ENCODE measurements around the gene SP140.
A peak's percentile ranks its signal among the peaks of the same experiment; 100 is the strongest.
"Not testable (repeated sequence)": the region's sequence is repeated elsewhere in the genome, so short reads cannot be mapped to it uniquely, and the experiment has no call there.

Gene SP140

DNA sequence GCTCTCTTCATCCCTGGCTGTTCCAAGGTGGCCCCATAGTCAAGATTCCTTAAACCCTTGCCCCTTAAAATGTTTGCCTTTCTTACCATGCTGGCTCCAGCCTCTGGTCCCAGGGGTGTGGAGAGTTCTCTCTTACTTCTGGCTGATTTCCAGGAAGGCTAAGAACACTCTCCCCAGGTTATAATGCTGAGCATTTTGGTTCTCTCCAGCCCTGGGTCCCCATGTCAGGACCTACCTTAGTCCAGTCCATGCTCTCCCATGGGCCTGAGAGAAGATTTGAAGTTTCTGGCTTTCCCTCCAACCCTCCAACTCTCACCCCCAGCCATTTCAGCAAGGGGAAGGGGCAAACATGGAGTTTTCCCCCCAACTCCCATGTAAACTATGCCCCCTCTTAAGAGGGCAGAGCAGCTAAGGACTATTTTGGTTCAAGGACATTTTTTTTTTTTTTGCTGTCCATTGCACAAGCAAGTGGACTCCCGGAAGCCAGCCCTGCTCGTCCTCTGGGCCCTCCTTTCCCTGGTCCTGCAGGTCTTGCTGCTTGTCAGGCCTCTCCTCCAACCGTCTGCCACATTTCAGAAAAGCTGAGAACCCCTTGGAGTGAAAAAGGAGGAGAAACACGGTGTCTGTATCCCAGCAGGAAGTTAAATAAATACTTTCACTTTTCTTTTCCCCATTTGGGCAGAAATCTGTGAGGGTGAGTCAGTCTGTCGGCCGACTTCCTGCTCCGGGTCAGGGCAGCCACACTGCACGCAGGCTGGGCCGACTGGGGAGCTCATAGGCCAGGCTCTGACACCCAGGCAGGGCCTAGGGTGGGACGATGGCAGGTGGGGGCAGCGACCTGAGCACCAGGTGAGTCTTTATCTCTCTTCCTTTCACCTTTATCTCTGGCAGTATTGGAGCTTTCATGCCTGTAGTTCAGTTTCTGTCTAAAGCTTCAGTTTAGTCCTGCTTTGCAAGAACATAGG is 101.2 kb downstream of the SP140 start, which contains the start of gene SP140L:
Gene SP140L (plus strand): TSS at position 741 of the 965 bp plus-strand sequence. CDS start 77 bp downstream, at position 818.
- peak; percentile 89 for DNase-seq (ENCODE audit: low spot score)

DNA sequence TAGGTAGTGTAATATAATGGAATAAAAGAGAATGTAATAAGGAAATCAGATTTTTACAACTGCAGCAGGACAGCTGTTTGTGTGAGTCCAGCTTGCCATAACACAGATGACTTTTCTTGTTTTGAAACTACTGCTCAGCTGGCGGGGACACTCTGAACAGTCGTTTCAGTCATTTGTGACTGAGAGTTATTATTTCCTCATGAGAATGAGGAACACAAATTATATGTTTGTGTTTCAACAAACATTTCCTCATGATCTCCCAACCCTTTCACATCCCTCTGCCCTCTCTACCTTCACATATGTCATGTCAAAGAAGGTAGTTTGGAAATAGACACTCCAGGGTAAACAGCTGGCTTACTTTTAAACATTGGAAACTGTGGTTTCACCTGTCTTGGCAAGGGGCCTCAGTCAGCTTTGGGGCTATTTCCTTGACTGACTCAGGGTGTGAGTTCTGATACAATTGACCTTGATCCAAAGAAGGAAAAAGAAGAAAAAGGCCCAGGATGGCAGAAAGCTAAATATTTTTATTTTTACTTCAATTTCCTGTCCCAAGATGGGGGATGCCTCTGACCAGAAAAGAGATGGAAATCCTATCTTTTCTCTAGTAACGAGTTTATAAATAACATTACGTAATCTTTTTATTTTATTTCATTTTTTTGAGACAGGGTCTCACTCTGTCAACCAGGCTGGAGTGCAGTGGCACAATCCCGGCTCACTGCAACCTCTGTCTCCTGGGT is 102.0 kb downstream of the SP140 start:
- no peak for DNase-seq (ENCODE audit: low spot score)

DNA sequence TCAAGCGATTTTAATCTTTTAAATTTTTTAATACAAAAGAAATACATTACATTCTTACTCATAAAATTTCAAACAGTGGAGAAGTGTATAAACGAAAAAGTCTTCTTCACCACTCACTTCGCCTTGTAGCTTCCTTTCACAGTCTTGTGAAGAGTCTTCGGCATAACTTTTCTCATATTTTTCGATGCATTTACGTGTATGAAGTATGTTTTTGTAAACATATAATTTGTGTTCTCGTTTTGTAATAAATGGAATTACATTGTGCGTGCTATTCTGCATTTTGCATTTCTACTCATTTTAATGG is 102.6 kb downstream of the SP140 start:
- DNase-seq (ENCODE audit: low spot score) = no peak

DNA sequence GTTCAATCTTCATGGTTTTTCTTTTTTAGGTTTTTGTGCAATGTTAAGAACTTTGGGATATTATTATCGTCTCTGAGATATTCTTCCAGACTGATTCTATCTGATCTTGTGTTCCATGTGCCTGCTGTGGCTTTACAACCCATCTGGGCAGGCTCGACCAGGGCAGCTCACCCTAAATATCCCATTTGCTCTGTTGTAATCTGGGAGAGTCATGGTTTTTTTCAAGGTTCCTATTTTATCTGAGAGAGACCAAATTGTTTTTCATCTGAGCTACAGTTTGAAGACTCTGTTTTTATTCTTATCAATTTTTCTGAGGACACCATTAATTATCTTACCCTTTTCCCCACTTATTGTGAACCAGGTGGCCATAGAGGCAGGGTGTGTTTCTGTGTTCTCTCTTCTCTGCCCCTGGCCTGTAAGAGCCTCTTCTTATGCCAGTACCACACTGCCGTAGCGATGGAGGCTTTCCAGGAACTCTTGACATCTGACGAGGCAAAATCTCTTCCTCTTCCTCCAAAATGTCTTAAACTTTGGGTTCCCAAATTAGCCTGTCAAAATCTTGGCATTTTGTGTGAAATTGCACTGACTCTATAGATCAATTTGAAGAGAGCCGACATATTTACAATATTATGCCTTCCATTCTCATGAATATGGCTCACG is 104.5 kb downstream of the SP140 start:
- no peak for DNase-seq (ENCODE audit: low spot score)

DNA sequence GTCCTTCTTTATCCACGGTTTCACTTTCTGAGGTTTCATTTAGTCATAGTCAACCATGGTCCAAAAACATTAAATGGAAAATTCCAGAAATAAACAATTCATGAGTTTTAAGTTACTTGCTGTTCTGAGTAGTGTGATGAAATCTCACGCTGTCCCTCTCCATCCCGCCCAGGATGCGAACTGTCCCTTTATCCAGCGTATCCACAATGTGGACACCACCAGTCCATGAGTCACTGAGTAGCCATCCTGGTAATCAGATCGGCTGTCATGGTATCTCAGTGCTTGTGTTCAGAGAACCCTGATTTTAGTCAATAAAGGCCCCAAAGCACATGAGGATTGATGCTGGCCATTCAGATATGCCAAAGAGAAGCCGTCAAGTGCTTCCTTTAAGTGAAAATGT is 105.2 kb downstream of the SP140 start:
- no peak for DNase-seq (ENCODE audit: low spot score)

DNA sequence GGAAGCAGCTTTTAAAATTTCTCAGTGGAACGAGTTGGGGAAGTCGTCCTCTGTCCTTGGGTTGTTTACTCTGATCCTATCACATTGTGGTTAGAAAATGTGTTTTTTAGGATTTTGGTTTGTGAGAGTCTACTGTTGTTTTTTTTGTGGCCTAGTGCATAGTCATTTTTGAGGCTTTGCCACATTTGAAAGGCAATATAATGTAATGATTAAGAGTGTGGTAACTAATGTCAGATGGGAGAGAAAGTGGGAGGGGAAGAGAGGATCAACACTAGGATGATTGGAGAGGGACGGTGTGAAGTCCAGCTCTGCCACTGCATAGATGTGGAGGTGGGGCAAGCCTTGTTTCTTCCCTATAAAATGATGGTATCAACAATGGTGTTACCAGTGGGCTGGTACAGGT is 109.9 kb downstream of the SP140 start:
- no peak for DNase-seq (ENCODE audit: low spot score)

DNA sequence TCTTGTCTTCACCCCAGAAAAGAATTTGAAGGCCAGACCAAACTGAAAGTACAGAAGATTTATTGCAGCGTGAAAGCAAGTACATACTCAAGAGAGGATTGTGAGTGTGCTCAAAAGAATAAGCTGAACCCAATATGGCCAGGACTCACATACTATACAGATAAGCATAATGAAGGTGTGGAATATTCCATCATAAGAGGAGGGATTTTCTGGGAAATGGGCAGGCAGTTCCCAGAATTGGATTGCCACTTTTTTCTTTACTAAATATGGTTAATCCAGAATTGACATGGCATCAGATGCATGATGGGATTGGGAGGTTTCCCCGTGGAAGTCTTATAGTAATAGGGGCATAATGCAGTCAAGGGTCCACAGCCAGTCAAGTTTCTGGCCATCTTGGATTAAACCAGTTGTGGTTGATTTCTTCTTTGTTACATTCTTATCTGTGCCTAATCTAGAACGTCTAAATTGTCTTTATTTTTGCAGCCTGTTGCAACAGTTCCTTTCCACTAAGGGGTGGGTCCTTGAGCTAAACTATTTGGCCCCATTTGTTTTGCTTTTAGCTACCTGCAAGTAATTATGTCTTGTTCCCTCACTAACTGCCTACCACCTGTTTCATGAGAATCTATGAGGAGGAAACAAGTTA is 110.4 kb downstream of the SP140 start:
- no peak for DNase-seq (ENCODE audit: low spot score)

DNA sequence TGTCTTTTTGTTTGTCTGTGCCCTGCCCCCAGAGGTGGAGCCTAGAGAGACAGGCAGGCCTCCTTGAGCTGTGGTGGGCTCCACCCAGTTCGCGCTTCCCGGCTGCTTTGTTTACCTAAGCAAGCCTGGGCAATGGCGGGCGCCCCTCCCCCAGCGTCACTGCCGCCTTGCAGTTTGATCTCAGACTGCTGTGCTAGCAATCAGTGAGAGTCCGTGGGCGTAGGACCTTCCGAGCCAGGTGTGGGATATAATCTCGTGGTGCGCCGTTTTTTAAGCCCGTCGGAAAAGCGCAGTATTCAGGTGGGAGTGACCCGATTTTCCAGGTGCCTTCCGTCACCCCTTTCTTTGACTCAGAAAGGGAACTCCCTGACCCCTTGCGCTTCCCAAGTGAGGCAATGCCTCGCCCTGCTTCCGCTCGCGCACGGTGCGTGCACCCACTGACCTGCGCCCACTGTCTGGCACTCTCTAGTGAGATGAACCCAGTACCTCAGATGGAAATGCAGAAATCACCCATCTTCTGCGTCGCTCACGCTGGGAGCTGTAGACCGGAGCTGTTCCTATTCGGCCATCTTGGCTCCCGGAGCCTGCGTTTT is 116.5 kb downstream of the SP140 start:
- DNase-seq (ENCODE audit: low spot score) = not testable (repeated sequence)

DNA sequence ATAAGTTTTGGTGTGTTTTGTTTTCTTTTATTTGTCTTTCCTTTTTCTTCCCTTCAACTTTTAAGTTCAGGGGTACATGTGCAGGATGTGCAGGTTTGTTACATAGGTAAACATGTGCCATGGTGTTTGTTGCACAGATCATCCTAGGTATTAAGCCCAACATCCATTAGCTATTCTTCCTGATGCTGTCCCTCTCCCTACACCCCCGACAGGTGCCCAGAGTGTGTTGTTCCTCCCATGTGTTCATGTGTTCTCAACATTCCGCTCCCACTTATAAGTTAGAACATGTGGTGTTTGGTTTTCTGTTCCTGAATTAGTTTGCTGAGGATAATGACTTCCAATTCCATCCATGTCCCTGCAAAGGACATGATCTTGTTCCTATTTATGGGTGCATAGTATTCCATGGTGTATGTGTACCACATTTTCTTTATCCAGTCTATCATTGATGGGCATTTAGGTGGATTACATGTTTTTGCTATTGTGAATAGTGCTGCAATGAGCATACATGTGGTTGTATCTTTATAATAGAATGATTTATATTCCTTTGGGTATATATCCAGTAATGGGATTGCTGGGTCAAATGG is 117.6 kb downstream of the SP140 start:
- not testable (repeated sequence) for DNase-seq (ENCODE audit: low spot score)

DNA sequence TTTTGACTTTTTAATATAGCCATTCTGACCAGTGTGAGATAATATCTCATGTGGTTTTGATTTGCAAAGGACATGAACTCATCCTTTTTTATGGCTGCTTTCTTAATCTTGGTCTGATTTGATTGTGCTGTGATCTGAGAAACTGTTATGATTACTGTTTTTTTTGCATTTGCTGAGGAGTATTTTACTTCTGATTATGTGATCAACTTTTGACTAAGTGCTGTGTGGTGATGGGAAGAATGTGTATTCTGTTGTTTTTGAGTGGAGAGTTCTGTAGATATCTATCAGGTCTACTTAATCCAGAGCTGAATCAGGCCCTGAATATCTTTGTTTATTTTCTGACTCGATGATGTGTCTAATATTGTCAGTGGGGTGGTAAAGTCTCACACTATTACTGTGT is 118.2 kb downstream of the SP140 start:
- no peak for DNase-seq (ENCODE audit: low spot score)

DNA sequence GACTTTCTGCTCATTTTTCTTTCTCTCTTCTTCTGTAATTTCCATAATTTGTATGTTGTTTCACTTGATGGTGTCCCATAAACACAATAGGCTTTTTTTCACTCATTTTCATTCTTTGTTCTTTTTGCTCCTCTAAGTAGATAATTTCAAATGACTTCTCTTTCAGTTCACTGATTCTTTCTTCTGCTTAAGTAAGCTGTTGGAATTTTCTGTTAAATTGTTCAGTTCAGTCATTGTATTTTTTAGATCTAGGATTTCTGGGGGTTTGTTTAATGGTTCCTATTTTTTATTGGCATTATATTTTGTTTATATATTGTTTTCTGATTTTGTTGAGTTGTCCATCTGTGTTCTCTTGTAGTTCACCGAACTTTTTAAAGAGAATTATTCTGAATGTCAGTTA is 120.9 kb downstream of the SP140 start:
- DNase-seq (ENCODE audit: low spot score) = no peak

DNA sequence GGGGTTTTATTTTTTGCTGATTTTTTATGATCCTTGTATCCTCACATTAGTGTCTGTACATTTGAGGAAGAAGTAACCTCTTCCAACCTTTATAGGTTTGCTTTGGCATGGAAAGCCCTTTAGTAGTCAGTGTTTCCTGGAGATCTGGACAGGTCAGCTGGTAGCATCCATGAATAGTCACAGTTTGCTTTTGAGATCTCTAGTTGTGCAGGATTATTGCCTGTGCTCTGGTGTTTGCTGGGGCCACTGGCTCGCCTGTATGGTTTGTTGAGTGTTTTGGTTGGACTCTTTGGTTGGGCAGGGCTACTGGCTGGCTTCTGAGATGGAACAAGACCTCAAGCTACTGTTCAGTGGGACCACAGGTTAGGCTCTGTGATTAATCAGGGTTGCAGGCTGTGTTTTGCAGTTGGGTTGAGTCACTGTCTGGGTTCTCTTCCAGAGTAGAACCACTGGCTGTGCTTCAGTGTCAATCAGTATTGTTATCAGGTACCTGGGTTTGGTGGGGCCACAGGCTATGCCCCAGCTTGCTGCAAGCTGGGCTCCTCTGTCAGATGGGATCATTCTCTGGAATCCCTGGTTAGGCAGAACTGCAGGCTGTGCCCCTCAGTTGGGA is 121.5 kb downstream of the SP140 start:
- no peak for DNase-seq (ENCODE audit: low spot score)

DNA sequence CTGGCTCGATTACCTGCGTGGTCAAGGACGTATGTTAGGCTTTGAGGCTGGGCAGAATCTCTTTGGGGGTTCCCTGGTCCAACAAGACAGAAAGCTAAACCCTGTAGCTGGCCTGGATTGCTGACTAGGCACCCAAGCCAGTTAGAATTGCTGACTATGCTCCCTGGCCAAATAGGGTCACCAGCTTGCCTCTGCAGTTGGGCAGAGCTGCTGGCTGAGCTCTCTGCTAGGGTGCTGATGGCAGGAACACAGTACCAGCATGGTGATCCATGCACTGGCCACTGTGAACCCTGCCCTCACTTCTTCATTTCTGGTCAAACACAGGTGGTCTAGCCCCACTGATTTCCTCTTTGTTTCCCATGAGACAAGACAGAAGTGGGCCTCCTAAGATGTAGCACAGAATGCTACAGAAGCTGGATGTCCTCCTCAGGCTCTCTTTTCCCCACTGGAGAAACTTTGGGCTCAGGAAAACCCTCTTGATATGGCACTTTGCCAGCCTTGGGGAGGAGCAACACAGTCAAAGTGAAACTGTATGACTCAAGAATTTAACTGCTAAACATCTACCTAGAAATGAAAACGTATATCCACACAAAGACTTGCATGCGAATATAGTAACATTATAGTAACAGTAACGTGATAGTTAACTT is 122.2 kb downstream of the SP140 start:
- DNase-seq (ENCODE audit: low spot score) = no peak

DNA sequence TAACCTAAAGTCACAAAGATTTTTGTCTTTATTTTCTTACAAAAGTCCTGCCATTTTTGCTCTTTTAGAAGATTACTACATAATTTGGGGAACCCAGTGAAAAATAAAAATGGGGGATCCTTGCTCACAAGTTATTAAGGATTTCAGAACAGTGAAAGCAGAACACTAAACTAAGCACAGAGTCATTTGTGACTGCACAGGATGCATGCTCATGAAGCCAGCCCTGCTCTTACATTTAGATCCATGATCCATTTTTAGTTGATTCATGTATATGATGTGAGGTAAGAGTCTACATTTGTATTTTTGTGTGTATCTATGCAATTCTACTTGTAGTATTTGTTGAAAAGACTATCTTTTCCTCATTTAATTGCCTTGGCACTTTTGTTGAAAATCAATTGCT is 123.3 kb downstream of the SP140 start:
- no peak for DNase-seq (ENCODE audit: low spot score)

DNA sequence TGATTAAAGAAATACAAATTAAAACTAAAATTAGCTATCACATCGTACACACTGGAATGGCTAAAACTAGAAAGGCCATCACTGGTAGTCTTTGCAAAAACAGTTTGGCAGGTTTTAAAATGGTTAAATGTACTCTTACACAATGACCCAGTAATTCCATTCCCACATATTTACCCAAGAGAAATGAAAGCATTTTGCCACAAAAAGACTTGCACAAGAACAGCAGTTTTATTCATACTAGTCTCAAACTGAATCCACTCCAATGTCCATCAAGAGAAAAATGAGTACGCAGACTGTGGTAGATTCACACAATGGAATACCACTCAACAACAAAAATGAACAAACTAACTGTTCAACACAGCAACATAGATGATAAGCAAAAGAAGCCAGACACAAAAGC is 130.5 kb downstream of the SP140 start:
- DNase-seq (ENCODE audit: low spot score) = peak; percentile 13

DNA sequence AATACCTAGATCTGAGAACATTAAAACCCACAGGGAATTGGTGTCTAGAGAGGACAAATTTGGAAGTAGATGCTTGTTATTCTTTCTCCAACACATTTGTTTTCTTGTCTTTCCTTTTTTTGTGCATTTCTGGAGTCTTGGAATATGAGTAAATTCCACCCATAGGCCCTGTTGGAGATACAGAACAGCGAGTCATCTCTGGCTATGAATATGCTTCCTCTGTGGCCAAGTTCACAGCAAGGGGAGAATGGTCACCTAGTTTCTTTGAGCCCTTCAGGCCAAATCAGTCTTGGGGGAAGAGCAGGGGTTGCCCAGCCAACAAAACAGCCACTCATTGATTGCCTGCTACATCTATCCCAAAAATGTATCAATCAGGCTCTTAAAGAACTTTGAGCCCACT is 132.8 kb downstream of the SP140 start:
- DNase-seq (ENCODE audit: low spot score) = no peak

DNA sequence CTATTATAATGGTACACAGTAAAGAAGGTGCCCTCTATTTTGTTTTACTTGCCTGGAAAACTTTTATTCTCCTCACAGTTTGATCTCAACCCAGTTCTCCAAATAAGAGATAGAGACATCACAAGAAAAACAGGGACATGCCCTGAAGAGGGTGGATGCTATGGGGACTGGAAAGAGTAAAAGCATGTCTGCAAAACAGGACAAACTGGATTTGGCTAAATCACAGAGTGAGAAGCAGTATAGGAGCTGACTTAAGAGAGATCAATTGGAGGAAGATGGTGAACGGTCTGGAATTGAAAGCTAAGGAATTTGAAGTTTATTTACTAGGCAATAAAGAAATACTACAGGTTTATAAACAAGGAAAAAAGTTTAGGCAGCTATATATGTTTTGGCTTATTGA is 134.5 kb downstream of the SP140 start:
- no peak for DNase-seq (ENCODE audit: low spot score)

DNA sequence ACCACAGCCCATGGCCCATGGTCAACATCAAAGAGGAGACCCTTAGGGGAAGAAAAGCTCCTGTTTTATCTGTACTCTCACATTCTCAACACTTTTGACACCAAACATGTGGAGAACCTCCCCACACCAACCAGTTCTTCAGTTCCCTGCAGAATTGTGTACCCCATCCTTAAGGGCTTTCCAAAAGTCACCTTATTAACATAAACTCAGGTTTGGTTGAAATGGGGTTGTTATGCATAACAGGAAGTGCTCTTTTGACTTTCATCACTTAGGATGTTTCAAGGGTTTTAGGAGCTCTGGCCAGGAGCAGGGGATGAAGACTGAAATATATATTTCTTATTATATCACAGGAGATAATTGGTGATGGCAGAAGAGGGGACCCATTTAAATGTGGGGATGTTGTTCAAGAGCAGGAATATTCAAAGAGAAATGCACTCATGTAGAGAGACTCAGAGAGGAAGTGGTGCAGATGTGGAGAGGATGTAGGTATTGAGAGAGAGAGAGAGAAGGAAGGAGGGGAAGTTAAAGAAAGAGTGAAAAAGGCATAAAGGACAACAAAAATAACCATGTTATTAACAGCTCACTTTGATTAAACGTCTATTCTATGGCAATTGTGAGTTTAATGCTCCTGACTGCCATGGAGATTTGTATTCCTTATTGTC is 136.6 kb downstream of the SP140 start:
- DNase-seq (ENCODE audit: low spot score) = no peak

All from AG20443 (cell line).